NCI-H1092 (cell line): ENCODE measurements around the gene PIK3R1.

Experiments
- DNase-seq: peaks from one replicate; lab custom pipeline; 2025; lab: John Stamatoyannopoulos, UW

PIK3R1 gene

DNA sequence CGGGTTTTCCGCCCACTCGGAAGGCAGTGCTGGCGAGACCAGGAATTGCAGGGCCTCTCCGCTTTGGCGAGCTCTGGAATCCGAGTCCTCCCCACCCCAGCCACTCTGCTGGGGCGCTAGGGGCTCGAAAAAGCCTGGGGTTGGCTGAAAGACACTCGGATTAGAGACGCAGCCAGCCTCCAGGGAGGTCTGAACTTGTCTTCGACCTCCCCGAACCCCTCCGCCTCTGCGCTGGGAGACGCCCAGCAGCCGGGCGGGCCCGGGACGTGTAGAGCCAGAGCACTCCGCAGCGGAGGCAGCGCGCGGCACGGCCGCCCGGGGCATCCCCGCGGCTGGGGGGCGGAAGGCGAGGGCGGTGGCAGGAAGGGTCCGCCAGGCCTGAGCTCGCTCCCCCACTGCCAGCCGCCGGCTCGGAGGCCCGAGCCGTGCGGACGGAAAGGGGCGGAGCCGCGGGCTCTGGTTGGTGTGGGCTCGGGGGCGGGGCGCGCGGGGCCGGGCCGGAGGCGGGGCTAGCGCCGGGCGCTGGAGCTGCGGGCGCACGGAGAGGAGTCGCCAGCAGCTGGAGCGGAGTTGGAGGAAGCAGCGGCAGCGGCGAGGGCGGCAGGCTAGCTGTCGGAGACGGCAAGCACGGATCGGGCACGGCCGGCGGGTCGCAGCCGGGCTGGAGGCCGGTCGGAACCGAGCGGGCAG is at the start of gene PIK3R1:
TSS of gene PIK3R1 (plus strand) at position 549 of the 690 bp plus-strand sequence. CDS start 10,920 bp downstream, outside the sequence.
- DNase-seq = peak; percentile 87

DNA sequence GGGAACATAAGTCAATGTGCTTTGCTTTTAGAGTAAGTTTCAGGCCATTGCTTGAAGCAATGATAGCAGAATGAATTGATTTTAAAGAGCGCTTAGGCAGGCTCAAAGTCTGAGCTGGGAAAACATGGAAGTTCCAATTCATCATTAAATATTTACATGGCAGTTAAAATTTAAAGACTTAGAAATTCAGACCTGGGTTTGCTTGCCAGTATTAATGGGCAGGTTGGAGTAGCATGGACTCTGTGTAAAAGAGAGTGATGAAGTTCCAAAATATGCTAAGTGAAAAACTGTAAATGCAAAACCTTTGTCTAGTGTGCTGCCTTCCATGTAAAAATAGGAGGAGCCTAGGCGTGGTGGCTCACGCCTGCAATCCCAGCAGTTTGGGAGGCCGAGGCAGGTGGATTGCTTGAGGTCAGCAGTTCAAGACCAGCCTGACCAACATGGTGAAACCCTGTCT is 48.3 kb upstream of the PIK3R1 start:
- DNase-seq = no peak

DNA sequence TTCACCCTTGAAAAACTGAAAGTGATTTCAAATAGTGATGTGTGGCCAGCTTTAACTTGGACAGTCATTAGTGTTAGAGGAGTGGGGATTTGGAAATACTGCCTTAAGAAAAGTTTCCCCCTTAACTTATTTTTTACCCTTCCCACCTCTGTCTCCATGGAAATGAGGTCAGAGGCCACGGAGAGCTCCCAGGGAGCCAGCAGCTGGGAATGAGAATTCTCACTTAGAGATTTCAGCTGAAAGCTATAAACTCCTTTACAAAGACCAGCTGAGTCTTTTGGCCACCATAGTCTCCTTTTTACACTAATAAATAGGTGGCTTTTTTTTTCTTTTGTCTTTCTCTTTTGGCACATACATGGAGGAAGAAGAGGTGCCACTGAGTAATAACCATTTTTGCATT is 45.7 kb upstream of the PIK3R1 start:
- no peak for DNase-seq

DNA sequence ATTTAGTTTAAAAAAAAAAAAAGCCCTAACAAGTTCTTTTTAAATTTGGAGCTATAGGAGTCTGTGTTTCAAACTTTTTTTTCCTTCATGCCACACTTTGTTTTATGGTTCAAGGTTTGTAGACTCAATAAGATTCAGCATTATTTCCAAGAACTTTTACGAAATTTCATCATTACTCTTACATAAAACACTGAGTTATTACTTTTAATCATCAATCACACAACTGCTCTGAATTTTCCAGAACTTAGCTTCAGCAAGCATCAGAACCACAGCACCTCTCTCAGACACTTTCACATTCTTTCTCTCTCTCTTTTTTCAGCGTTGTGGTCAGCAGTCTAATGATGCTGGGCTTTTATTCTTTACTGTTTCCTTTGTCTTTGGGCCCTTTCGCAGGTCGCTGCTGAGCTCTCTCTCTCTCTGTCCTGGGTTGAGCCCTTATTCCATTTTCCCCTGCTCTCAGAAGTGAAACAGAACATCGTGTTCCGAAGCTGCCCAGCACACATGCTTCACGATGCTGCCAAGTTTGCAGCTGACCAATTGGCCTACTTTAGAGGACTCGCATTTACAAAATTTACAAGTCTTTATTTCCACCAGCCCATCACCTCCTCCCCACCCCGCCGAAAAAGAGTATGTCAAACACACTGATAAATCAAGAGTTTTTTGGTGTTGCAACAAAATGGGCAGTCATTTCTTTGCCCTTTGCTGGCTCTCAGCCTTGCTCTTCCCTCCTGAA is 44.6 kb upstream of the PIK3R1 start:
- no peak for DNase-seq

DNA sequence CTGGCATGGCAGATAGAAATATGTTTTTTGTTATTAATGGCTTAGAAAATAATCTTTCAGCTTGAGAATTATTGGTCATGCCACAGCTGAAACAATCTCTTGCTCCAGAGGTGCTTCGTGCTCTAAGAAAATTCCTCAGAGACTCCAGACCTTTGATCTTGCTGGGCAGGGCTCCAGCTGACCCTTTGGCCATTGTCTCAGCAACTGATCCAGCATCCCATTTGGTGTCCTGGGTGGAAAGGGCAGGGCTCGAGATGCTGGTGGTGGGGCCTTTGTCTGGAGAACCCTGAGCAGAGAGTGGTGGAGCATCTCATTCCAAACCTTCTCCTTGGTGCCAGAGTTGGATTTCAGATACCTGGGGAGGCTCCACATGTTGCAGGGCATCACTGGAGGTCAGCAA is 43.2 kb upstream of the PIK3R1 start:
- DNase-seq = no peak

DNA sequence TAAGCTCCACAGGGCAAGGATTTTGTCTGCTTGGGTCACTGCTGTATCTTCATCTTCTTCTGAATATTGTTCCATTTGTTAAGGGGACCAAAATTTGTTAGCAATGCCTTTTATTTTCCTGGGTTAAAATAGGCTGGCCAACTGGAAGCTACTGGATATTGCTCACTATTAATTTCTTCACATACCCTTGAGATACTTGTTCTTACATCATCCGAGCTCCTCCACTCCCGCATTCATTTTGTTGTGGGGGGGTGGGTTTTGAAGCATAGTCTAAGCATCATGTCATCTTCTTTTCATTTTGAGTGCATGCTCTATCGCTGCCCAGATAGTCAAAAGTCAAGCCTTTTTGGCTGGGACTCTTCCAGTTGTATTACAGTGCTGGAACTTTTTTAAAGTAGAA is 42.5 kb upstream of the PIK3R1 start:
- DNase-seq = no peak

DNA sequence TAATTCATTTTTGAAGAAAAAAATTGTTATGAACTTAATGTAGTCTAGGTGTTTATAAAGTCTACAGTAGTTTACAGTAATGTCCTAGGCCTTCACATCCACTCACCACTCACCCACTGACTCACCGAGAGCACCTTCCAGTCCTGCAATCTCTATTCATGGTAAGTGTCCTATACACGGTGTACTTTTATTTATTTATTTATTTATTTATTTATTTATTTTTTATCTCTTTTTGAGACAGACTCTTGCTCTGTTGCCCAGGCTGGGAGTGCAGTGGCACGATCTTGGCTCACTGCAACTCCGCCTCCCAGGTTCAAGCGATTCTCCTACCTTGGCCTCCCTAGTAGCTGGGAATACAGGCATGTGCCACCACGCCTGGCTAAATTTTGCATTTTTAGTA is 39.3 kb upstream of the PIK3R1 start:
- DNase-seq = no peak

DNA sequence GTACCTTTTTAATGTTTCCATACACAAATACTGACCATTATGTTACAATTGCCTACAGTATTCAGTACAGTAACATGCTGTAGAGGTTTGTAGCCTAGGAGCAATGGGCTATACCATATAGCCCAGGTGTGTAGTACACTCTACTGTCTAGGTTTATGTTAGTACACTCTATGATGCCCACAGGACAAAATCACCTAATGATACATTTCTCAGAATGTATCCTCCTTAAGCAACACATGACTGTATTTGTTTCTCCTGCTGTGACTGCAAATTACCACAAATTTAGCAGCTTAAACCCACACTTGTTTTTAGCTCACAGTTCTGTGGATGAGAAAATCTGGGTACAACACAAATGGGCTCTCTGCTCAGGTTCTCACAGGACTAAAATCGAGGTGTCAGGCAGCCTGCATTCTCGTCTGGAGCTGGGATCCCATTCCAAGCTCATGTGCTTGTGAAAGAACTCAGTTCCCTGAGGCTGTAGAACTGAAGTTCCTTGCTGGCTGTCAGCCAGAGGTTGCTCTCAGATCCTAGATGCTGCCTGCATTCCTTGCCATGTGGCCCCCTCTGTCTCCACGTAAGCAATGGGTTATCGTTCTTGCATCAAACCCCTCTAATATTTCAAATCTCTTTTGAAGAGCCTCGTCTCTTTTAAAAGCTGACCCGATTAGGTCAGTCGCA is 38.6 kb upstream of the PIK3R1 start:
- DNase-seq = no peak

DNA sequence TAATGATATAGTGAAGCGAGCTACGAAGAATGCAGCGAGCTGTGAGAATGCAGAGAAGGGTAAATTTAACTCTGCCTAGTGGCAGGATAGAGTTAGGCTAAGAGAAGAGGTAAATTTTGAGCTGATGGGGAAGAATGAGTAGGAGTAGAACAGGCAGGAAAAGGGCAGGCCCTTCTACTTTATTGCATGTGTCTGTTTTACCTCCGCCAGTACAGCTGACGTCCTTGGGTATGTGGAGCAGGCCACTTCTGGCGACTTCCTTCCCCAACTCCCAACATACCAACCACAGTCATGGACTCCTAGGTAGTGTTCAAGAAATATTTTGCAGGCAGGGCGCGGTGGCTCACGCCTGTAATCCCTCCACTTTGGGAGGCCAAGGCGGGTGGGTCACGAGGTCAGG is 37.9 kb upstream of the PIK3R1 start:
- no peak for DNase-seq

DNA sequence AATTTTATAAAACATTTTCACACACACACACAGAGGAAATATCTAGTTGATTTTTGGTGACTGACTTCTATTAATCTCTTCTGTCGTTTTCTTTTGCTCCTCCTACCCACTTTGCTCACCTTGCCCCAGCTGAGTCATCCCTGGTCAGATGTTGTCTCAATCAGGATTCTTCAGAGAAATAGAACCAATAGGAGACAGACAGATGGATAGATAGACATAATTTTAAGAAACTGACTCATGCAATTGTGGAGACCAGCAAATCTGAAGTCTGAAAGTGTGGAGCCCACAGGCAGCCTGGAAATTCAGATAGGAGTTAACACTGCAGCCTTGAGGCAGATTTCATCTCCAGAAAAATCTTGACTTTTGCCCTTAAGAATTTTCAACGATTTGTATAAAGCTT is 37.0 kb upstream of the PIK3R1 start:
- DNase-seq = no peak

DNA sequence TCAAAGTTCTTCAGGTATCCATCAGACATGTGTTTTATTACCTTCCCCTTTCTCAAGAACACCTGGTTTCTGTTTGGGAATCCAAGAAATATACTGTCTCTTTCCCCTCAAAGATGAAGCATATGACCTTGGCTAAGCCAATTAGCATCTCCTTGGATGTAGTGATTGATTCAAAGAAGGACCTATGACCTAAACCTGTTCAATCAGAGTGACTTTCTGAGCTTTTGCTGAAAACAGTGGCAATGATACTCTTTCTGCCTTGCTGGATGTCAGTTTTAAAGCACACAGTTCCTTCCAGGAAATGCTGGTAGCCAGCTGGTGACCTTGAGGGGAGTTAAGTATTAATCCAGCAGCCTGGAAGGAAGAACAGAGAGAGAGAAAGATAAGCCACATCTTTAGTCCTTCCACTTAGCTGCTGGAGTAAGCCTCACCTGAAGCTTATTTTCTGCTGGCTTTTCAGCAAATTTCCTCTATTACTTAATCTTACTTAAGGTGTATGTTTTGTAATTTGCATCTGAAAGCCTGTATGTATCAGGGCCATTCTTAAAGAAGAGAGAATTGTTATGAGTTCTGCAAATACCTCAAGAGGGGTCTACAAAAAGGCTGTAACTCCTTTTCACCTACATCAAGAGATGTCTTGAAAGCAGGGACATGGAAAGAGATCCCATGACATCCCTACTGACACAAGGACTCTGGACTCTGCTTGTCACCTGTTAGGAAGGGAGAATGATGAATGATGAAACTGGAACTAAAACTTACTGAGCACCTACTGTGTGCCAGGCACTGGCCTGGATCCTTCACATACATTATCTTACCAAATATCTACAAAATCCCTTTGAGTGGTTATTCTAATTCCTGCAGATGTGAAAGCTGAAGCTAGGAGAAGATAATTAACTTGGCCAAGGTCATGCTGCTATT is 35.2 kb upstream of the PIK3R1 start:
- no peak for DNase-seq

DNA sequence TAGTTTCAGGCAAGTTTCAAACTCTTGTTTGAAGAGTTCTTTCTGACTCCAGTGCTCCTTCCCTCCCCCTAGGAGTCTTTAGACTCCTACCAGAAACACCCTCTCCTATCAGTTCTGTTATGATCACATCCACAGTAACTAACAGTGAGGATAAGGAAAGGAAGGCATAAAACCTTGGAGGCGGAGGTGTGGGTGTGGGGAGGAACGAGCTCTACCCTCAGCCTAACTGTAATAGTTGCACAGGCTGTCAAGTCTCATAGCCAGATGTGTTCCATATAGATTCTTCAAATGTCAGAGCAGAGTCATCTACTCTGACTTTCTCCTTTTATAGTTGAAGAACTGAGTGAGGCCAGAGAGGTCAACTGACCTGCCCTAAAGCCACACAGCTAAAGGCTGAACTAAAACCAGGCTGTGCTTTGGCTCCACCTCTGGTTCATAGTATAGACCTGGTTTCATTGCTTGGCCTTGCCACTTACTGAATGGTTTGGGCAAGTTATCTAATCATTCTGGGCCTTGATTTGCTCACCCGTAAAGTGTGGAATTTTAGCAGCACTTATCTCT is 34.4 kb upstream of the PIK3R1 start:
- no peak for DNase-seq

DNA sequence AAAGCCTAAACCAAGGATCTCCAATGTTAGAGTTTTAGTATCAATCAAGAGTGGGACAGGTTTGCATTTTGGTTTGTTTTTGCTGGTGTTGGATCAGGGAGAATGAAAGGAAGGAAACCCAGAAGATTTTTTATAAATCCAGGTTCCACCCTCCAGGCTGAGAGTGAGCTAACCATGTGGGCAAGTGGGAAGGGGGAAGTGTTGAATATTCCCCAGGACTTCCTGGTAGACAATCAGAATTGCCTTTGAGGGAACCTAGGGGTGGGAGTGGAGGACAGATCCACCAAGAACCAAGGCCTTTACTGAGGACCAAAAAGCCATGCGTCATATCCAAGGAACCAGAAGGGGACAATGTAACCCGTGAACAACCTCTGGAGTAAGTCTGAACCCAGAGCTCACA is 33.5 kb upstream of the PIK3R1 start:
- DNase-seq = no peak

DNA sequence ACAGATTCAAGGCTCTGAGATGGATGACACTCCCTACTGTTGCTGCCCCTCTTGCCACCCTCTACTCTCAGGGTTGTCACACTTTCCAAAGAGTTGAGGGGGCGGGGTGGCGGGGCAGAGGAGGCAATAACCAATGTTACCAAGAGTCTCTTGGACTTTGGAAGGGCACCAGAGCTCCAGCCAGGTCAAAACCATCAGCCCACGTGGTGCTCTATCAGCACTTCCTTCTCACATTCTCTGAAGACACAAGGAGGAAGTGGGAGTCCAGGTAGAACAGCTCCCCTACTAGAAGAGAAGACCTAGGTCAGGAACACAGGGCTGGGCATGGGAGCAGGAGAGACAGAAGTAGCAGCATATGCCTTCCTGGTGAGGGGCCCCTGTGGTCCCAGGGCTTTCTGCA is 33.0 kb upstream of the PIK3R1 start:
- no peak for DNase-seq

DNA sequence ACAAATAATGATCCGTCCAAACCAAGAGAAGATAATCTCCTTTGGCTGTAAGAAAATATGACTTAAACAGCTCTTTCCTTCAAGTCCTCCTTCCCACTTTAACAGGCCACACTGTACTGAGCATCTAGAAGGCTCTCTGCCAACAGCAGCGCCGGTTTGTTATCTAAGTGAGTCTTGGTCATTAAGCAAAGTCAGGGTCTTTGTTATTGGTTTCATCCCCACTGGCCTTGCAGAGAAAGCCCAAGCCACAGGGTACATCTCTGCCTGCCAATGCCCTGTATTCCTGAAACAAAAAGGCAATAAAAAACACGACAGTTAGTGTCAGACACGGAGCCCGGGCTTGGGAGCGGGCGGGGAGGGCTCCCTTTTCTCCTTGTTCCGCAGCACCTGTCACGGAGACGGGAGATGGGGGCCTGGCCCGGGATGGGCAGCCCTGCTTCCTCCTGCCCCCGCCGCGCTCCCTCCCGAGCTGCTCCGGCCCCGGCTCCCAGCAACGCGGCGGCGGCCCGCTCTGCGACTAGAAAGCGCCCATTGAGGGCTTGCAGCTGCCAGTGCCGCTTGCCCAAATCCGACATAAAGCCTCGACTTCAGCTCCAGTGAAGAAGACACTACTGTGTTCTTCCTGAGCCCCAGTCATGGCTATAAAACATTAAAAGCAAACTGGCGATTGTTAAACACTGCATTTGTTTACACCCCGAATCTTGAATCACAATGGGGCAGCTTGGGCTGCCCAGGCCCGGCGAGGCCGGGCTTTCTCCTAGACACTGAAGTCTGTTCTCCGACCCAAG is 28.1 kb upstream of the PIK3R1 start:
- DNase-seq = peak; percentile 49

DNA sequence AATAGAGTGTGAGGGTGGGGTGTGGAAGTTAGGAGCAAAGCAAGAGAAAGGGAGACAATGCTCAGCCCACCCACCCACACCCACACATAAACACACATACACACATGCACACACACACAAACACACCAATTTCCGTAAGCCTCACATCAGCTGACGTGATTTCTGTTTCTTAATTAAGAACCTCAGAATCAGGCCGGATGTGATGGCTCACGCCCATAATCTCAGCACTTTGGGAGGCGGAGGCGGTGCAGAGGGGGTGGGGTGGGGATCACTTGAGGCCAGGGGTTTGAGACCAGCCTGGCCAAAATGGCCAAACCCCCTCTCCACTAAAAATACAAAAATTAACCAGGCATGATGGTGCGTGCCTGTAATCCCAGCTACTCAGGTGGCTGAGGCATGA is 26.4 kb upstream of the PIK3R1 start:
- DNase-seq = no peak

DNA sequence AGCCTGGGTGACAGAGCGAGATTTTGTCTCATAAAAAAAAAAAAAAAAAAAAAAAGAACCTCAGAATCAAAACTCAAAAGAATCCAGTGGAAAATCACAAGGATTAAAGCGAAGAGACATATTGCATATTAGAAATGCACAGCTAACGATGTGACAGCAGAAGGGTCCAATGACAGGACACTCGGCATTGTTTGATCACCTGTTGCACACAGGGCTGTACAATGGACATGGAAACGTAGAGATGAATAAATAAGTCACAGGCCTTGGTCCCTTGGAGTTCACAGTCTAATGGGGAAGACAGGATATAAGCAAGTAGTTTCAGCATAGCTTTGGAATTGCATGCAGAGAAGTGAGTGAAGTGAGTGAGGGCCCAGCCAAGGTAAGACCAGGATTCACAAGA is 25.9 kb upstream of the PIK3R1 start:
- peak; percentile 1 for DNase-seq

DNA sequence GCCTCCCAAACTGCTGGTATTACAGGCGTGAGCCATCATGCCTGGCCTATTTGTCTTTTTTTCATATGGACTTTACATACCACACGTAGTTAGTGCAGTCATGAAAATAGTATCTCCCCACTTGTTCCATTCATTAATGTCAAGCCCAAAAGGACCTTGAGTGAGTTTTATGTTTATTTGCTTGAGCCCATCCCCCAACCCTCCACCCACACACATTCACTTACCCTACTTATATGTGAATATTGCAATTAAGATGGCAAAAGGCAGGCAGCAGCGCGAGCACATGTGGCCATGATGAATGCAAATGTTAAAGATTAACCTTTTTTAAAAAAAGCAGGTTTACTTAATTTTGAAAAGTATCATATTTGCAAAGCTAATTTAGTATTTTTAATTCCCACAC is 24.9 kb upstream of the PIK3R1 start:
- DNase-seq = no peak

DNA sequence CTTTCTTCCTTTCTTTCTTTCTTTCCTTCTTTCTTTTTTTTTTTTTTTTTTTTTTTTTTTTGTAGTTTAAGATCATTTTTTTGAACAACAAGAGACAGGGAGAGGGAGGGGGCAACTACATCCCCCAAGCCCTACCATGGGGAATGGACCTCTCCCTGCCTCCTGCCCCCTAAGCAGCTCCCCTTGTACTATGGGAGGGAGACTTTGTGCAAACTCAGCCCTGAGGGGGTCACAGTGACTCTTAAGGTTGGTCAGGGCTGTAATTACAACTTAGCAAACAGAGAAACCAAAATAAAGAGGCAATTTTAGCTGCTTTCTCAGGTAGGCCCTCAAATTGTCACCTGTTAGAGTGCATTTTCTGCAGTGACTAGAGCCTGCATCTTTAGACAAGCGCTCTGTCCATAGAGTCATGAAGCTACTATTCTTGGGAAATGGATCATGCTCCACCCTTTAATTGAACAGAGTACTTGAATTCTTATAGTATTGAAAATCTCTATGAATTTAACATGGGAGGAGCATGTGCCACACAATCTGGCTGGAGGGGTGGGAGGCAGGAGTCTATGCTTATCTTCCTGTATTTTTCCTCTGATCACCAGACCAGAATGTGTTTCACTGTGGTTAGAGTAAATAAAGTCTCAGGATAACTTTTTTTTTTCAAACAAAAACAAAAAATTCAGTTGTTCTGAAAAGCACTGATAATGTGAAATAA is 24.3 kb upstream of the PIK3R1 start:
- DNase-seq = no peak

DNA sequence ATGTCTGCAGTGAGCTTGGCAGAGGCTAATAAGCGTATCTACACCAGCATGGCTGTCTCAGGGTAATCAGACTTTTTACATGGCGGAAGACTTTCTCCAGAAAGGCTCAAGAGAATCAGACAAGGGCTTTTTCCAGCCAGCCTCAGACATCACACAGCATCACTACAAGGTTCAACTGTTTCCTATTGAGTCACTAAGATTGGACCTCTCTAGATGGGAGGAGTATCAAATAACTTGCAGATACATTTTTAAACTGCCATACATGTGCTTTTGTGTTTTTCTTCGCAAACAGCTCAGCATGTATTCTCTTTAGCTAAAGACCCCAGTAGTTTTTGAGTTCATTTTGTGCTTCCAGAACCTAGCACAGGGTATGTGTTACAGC is 22.9 kb upstream of the PIK3R1 start:
- DNase-seq = no peak
